Chondrocyte (in vitro differentiated cells): Measurements from ENCODE around the gene SHANK1. TPM values are rescaled to one million over a fixed set of nuclear protein-coding genes. Genes with fewer than 3 reads are reported as not detected.
"Not testable (repeated sequence)": the region's sequence is repeated elsewhere in the genome, so short reads cannot be mapped to it uniquely, and the experiment has no call there.

Experiments used
- DNase-seq: peaks from one replicate; pipeline ENCODE4 v3.0.0; 2021; ENCODE audit warnings: mixed read lengths, low spot score
- H3K27ac Mint-ChIP-seq: one replicate; pipeline ENCODE4 v1.8.0; 2021; ENCODE audit warnings: mild to moderate bottlenecking, moderate library complexity, mixed read lengths; ENCODE audit not compliant: unreplicated experiment
- H3K27me3 Mint-ChIP-seq: 2 replicates; pipeline ENCODE4 v1.8.0; 2021; ENCODE audit warnings: low read depth, mixed read lengths
- H3K36me3 Mint-ChIP-seq: 2 replicates; pipeline ENCODE4 v1.8.0; 2021; ENCODE audit warnings: low read depth, mixed read lengths
- H3K4me1 Mint-ChIP-seq: 2 replicates; pipeline ENCODE4 v1.8.0; 2021; ENCODE audit warnings: low read depth, mild to moderate bottlenecking, mixed read lengths
- H3K4me3 Mint-ChIP-seq: one replicate; pipeline ENCODE4 v1.8.0; 2021; ENCODE audit warnings: mild to moderate bottlenecking, moderate library complexity, mixed read lengths; ENCODE audit not compliant: unreplicated experiment
- H3K9me3 Mint-ChIP-seq: 2 replicates; pipeline ENCODE4 v1.8.0; 2021; ENCODE audit warnings: low read depth, mixed read lengths
- CTCF ChIP-seq: fragments of 200-600 bp; sonication (generic); IDR thresholded peaks from 2 replicates; pipeline ENCODE4 v1.5.0; 2021; ENCODE audit warnings: antibody characterized with exemption, mild to moderate bottlenecking, moderate library complexity
- total RNA-seq: library from RNA; stranded (reverse); gene quantifications from 3 replicates; pipeline ENCODE4 v1.2.1, GENCODE V29; 2021

SHANK1 gene
- total RNA-seq, 1 donor from 2014 or later: 0.27 TPM

- H3K4me1 Mint-ChIP-seq: no peaks in the 10 kb centered on the region
- H3K36me3 Mint-ChIP-seq: peaks cover under 1% of the 10 kb centered on the region
- no peak for TF ChIP-seq CTCF
- H3K27me3 Mint-ChIP-seq: peaks cover 12% of the 10 kb centered on the region
- H3K4me3 Mint-ChIP-seq: no peak overlapping the region
- H3K9me3 Mint-ChIP-seq: no peaks in the 10 kb centered on the region
- no peak for DNase-seq
- H3K27ac Mint-ChIP-seq: no peak overlapping the region
These were observed 40.3 kb upstream of the SHANK1 start for GRCh38 chr19:50759886-50760285.

- not testable (repeated sequence) for DNase-seq, H3K27ac Mint-ChIP-seq, H3K9me3 Mint-ChIP-seq, H3K4me3 Mint-ChIP-seq, H3K4me1 Mint-ChIP-seq, H3K36me3 Mint-ChIP-seq
- H3K27me3 Mint-ChIP-seq: peaks cover 10% of the 10 kb centered on the region
These were observed 39.5 kb upstream of the SHANK1 start for GRCh38 chr19:50759076-50759475.

- H3K4me1 Mint-ChIP-seq, H3K9me3 Mint-ChIP-seq, DNase-seq, H3K4me3 Mint-ChIP-seq, H3K27ac Mint-ChIP-seq, H3K36me3 Mint-ChIP-seq: not testable (repeated sequence)
- peaks cover 16% of the 10 kb centered on the region for H3K27me3 Mint-ChIP-seq
These were observed 38.0 kb upstream of the SHANK1 start for GRCh38 chr19:50757624-50758023.

- H3K4me3 Mint-ChIP-seq: not testable (repeated sequence)
These were observed 36.6 kb upstream of the SHANK1 start for GRCh38 chr19:50756244-50756643.

GRCh38 chr19:50753879-50754278 lies 34.3 kb upstream of the SHANK1 start:
- H3K36me3 Mint-ChIP-seq: peaks cover 2% of the 10 kb centered on the region
- H3K27me3 Mint-ChIP-seq: peaks cover 21% of the 10 kb centered on the region
- no peak overlapping the region for H3K27ac Mint-ChIP-seq
- H3K4me3 Mint-ChIP-seq: no peak overlapping the region
- no peaks in the 10 kb centered on the region for H3K9me3 Mint-ChIP-seq
- TF ChIP-seq CTCF: no peak
- H3K4me1 Mint-ChIP-seq: no peaks in the 10 kb centered on the region
- no peak for DNase-seq

More at GRCh38 chr19:50756244-50756643, 36.6 kb upstream of the SHANK1 start:
- not testable (repeated sequence) for H3K9me3 Mint-ChIP-seq, DNase-seq, H3K36me3 Mint-ChIP-seq, H3K27ac Mint-ChIP-seq, H3K4me1 Mint-ChIP-seq
- H3K27me3 Mint-ChIP-seq: peaks cover 18% of the 10 kb centered on the region

GRCh38 chr19:50750010-50750409 lies 30.4 kb upstream of the SHANK1 start:
- Mint-ChIP-seq H3K4me3 (no peak overlapping the region), H3K9me3 (no peaks in the 10 kb centered on the region), H3K4me1 (no peaks in the 10 kb centered on the region), H3K27me3 (peaks cover 16% of the 10 kb centered on the region), H3K27ac (no peak overlapping the region), H3K36me3 (peaks cover 2% of the 10 kb centered on the region)
- DNase-seq: no peak
- no peak for TF ChIP-seq CTCF

- Mint-ChIP-seq H3K4me3 (no peak overlapping the region), H3K36me3 (no peaks in the 10 kb centered on the region), H3K4me1 (no peaks in the 10 kb centered on the region), H3K9me3 (no peaks in the 10 kb centered on the region), H3K27ac (no peak overlapping the region), H3K27me3 (peaks cover 12% of the 10 kb centered on the region)
- DNase-seq: no peak
- TF ChIP-seq CTCF: no peak
These were observed 29.9 kb upstream of the SHANK1 start for GRCh38 chr19:50749490-50749889.

GRCh38 chr19:50747141-50747540 lies 27.5 kb upstream of the SHANK1 start:
- not testable (repeated sequence) for H3K4me1 Mint-ChIP-seq, DNase-seq, H3K9me3 Mint-ChIP-seq, H3K27ac Mint-ChIP-seq, H3K36me3 Mint-ChIP-seq, H3K4me3 Mint-ChIP-seq, H3K27me3 Mint-ChIP-seq
